Endothelial cell of umbilical vein (primary cell): ENCODE data around the gene SCGN. TPM values are rescaled to one million over a fixed set of nuclear protein-coding genes. Genes with fewer than 3 reads are reported as not detected.

Source experiments
- BruUV-seq: library from RNA; stranded (reverse); fragments of 400-500 nt; replicated peaks from 2 replicates; lab custom pipeline; 2021; lab: Mats Ljungman, UMichigan
- CTCF ChIA-PET: fragments of 300-600, 350-600 bp; sonication (Branson Sonifier 250); formaldehyde crosslinking; loops from one replicate; lab custom pipeline; 2021; ENCODE audit warnings: antibody characterized with exemption, inconsistent platforms; lab: Charles Lee
- POLR2A ChIA-PET: fragments of 300-600, 350-600 bp; sonication (Branson Sonifier 250); formaldehyde crosslinking; loops from one replicate; lab custom pipeline; 2021; ENCODE audit warnings: antibody characterized with exemption, inconsistent platforms; lab: Charles Lee
- DNase-seq: peaks from one replicate; pipeline ENCODE4 v3.0.0-alpha.2; 2011; ENCODE audit warnings: low read depth, low spot score
- FAIRE-seq: peaks from 2 replicates; lab custom pipeline; 2011; peaks lifted over from hg19 to GRCh38; lab: Jason Lieb, UNC
- H2AFZ ChIP-seq: 2 replicates; pipeline ENCODE4 v1.6.0; 2012; ENCODE audit warnings: low read depth, low read length, control low read depth, inconsistent platforms
- H3K27ac ChIP-seq: 2 replicates; pipeline ENCODE4 v1.5.1; 2011; ENCODE audit warnings: low read depth, mild to moderate bottlenecking, control low read depth, low read length, moderate library complexity; ENCODE audit not compliant: insufficient read depth
- H3K27me3 ChIP-seq, 2 experiments: 2 replicates each; pipeline versions ENCODE4 v1.6.0 to v1.6.1; 2011; ENCODE audit warnings: low read length in 2 of 2, mixed read lengths in 1 of 2; ENCODE audit not compliant: control insufficient read depth in 2 of 2, insufficient read depth in 2 of 2
- H3K36me3 ChIP-seq, 2 experiments: 2 replicates in 1 of 2; 3 replicates in 1 of 2; pipeline ENCODE4 v1.5.1; 2011; ENCODE audit warnings: low read length in 2 of 2, mild to moderate bottlenecking in 1 of 2, moderate library complexity in 1 of 2; ENCODE audit not compliant: control insufficient read depth in 2 of 2, insufficient read depth in 2 of 2; ENCODE audit errors: extremely low read depth in 1 of 2
- H3K4me1 ChIP-seq: 3 replicates; pipeline ENCODE4 v1.5.1; 2011; ENCODE audit warnings: mild to moderate bottlenecking, low read length; ENCODE audit not compliant: control insufficient read depth, insufficient read depth; ENCODE audit errors: extremely low read depth
- H3K4me2 ChIP-seq: 2 replicates; pipeline ENCODE4 v1.6.1; 2011; ENCODE audit warnings: low read length, control low read depth, mixed read lengths; ENCODE audit not compliant: insufficient read depth
- H3K4me3 ChIP-seq, 3 experiments: fragments of 200-600 bp in 1 of 3; sonication (generic), shearing (Covaris generic) in 1 of 3; replicated peaks in 1 of 3; 2 replicates each; pipeline ENCODE4 v1.5.1; 2011 to 2016; ENCODE audit warnings: control low read depth in 3 of 3, low read length in 3 of 3, mild to moderate bottlenecking in 2 of 3, inconsistent platforms in 1 of 3, low read depth in 1 of 3, moderate library complexity in 1 of 3; ENCODE audit not compliant: insufficient read depth in 1 of 3
- H3K79me2 ChIP-seq: 2 replicates; pipeline ENCODE4 v1.6.0; 2012; ENCODE audit warnings: low read length, inconsistent platforms; ENCODE audit not compliant: control insufficient read depth, insufficient read depth
- H3K9ac ChIP-seq: replicated peaks from 2 replicates; pipeline ENCODE3; 2011; ENCODE audit warnings: low read length, control low read depth; ENCODE audit not compliant: insufficient read depth; ENCODE audit errors: extremely low read depth
- H3K9me1 ChIP-seq: replicated peaks from 3 replicates; pipeline ENCODE4 v1.6.0; 2011; ENCODE audit warnings: mild to moderate bottlenecking, low read length; ENCODE audit not compliant: control insufficient read depth, insufficient read depth; ENCODE audit errors: extremely low read depth
- H3K9me3 ChIP-seq: replicated peaks from 2 replicates; pipeline ENCODE4 v1.5.1; 2012; ENCODE audit warnings: low read length, inconsistent platforms; ENCODE audit not compliant: control insufficient read depth, insufficient read depth
- H4K20me1 ChIP-seq: replicated peaks from 2 replicates; pipeline ENCODE3; 2011; ENCODE audit warnings: mild to moderate bottlenecking, low read length; ENCODE audit not compliant: control insufficient read depth, insufficient read depth; ENCODE audit errors: extremely low read depth
- EZH2 ChIP-seq: IDR thresholded peaks from 2 replicates; pipeline ENCODE4 v1.6.1; 2012; ENCODE audit warnings: borderline replicate concordance, low read depth, mild to moderate bottlenecking, moderate library complexity, low read length, inconsistent platforms; ENCODE audit not compliant: severe bottlenecking
- FOS ChIP-seq: IDR thresholded peaks from 2 replicates; pipeline ENCODE4 v1.6.1; 2011; ENCODE audit warnings: mild to moderate bottlenecking, low read length, moderate library complexity, borderline replicate concordance; ENCODE audit not compliant: insufficient read depth
- GATA2 ChIP-seq: IDR thresholded peaks from 2 replicates; pipeline ENCODE4 v1.7.0; 2011; ENCODE audit warnings: low read depth, mild to moderate bottlenecking, moderate library complexity, mixed read lengths, low read length; ENCODE audit not compliant: insufficient read length, insufficient read depth
- JUN ChIP-seq: IDR thresholded peaks from 2 replicates; pipeline ENCODE4 v1.6.1; 2011; ENCODE audit warnings: borderline replicate concordance, low read depth; ENCODE audit not compliant: insufficient read length, insufficient read depth
- MAX ChIP-seq: IDR thresholded peaks from 2 replicates; pipeline ENCODE4 v1.6.1; 2011; ENCODE audit not compliant: insufficient read depth, insufficient read length
- MYC ChIP-seq: IDR thresholded peaks from one replicate; pipeline ENCODE4 v1.6.1; 2011; ENCODE audit warnings: mild to moderate bottlenecking, low read depth, low read length
- POLR2A ChIP-seq: IDR thresholded peaks from 2 replicates; pipeline ENCODE4 v1.6.1; 2012; ENCODE audit warnings: low read depth, mild to moderate bottlenecking, control low read depth, low read length
- POLR2AphosphoS5 ChIP-seq: IDR thresholded peaks from 2 replicates; pipeline ENCODE4 v1.6.1; 2012; ENCODE audit warnings: low read depth, mild to moderate bottlenecking, control low read depth, low read length, moderate library complexity; ENCODE audit not compliant: insufficient read depth
- dilution Hi-C: fragments of 300-500 bp; cut with MboI; formaldehyde crosslinking; loops from one replicate; pipeline ENCODE4 v1.15.0; 2019; ENCODE audit warnings: low sequenced_read_pairs; ENCODE audit not compliant: extremely low pct_ligation_motif_present
- intact Hi-C: fragments of 100-400 bp; cut with micrococcal nuclease; formaldehyde crosslinking; loops from one replicate; pipeline ENCODE4 v1.10.0; 2022
- polyA plus RNA-seq, 4 experiments: library from polyadenylated mRNA; depleted of rRNA in 3 of 4; stranded (reverse) in 3 of 4; unstranded in 1 of 4; fragments of >200 nt; gene quantifications; 2 replicates each; pipeline versions ENCODE4 v1.2.1 to v1.2.3, GENCODE V29; 2011 to 2012; ENCODE audit warnings: missing spikeins in 1 of 4
- total RNA-seq: library from RNA; stranded (reverse); gene quantifications from 2 replicates; pipeline ENCODE4 v1.2.3, GENCODE V29; 2021
- TF ChIP-seq, protein P1 (sequence below), 2 donors: IDR thresholded peaks; 1 replicate in 1 of 2; 2 replicates in 1 of 2; pipeline ENCODE4 v1.5.1; 2011; ENCODE audit warnings: low read length in 2 of 2, mild to moderate bottlenecking in 2 of 2, moderate library complexity in 2 of 2, control low read depth in 1 of 2, inconsistent platforms in 1 of 2, low read depth in 1 of 2; ENCODE audit not compliant: insufficient read depth in 1 of 2; ENCODE audit errors: extremely low read depth in 1 of 2

SCGN gene
- total and polyA plus RNA-seq, 2 donors (not counting 3 experiments of a cell fraction or from before 2014, with no cell fraction given), result not detected

GRCh38 chr6:25731721-25732120 is 79.7 kb downstream of the SCGN start:
- TF ChIP-seq POLR2A, result no peak
- no peak for TF ChIP-seq JUN
- no peak for TF ChIP-seq FOS
- TF ChIP-seq MYC, result no peak
- dilution Hi-C loops, result no loop called here
- ChIA-PET POLR2A (no interaction called here), CTCF (interaction anchor here (1.6 to 1.8 kb wide), 2 partner anchors 11 to 14 kb away, joined by 5 to 7 read pairs; no protein-coding TSS in a partner anchor)
- Histone ChIP-seq H3K27me3 (peaks cover 1 to 8% of the 10 kb centered on the region in 2 experiments), H3K4me1 (no peaks in the 10 kb centered on the region), H3K9me3 (no peaks in the 10 kb centered on the region), H3K4me3 (no peak overlapping the region), H2AFZ (no peak overlapping the region), H3K4me2 (no peak overlapping the region), H3K36me3 (no peaks in the 10 kb centered on the region), H3K9ac (no peak overlapping the region), H3K27ac (no peak overlapping the region), H4K20me1 (no peaks in the 10 kb centered on the region), H3K79me2 (no peaks in the 10 kb centered on the region), H3K9me1 (no peaks in the 10 kb centered on the region)
- DNase-seq, result no peak
- no peak for FAIRE-seq
- BruUV-seq, result no TSS peak
- intact Hi-C loops, result no loop called here

GRCh38 chr6:25732468-25733198 is 80.6 kb downstream of the SCGN start:
- BruUV-seq, result no TSS peak
- POLR2A ChIA-PET, result no interaction called here
- FAIRE-seq (no peak), DNase-seq (no peak)
- Histone ChIP-seq H3K79me2 (no peaks in the 10 kb centered on the region), H3K4me2 (no peak overlapping the region), H2AFZ (no peak overlapping the region), H3K27me3 (peaks cover 1 to 8% of the 10 kb centered on the region in 2 experiments), H3K9me3 (no peaks in the 10 kb centered on the region), H3K36me3 (no peaks in the 10 kb centered on the region), H3K27ac (no peak overlapping the region), H4K20me1 (no peaks in the 10 kb centered on the region), H3K9me1 (no peaks in the 10 kb centered on the region), H3K4me3 (no peak overlapping the region), H3K4me1 (no peaks in the 10 kb centered on the region), H3K9ac (no peak overlapping the region)
- no peak for TF ChIP-seq MYC
- TF ChIP-seq EZH2, result no peak
- no peak for TF ChIP-seq POLR2AphosphoS5
- TF ChIP-seq FOS, result no peak
- no peak for TF ChIP-seq POLR2A
- TF ChIP-seq, protein P1, sequence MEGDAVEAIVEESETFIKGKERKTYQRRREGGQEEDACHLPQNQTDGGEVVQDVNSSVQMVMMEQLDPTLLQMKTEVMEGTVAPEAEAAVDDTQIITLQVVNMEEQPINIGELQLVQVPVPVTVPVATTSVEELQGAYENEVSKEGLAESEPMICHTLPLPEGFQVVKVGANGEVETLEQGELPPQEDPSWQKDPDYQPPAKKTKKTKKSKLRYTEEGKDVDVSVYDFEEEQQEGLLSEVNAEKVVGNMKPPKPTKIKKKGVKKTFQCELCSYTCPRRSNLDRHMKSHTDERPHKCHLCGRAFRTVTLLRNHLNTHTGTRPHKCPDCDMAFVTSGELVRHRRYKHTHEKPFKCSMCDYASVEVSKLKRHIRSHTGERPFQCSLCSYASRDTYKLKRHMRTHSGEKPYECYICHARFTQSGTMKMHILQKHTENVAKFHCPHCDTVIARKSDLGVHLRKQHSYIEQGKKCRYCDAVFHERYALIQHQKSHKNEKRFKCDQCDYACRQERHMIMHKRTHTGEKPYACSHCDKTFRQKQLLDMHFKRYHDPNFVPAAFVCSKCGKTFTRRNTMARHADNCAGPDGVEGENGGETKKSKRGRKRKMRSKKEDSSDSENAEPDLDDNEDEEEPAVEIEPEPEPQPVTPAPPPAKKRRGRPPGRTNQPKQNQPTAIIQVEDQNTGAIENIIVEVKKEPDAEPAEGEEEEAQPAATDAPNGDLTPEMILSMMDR (IDR thresholded peaks at IDR 0.05; ENCODE audit: extremely low read depth in 1 of 2, insufficient read depth in 1 of 2, low read depth in 1 of 2, low read length in 2 of 2), result no peak
- TF ChIP-seq MAX, result no peak
- no peak for TF ChIP-seq JUN
- TF ChIP-seq GATA2, result no peak
- intact Hi-C loops, result no loop called here
- CTCF ChIA-PET, result interaction anchor here (0.7 to 1.6 kb wide), 2 partner anchors 12 to 13 kb away, joined by 3 to 7 read pairs; no protein-coding TSS in a partner anchor
- dilution Hi-C loops, result no loop called here
